PFSK-1 (cell line): Measurements from ENCODE around the gene MAML2.

Experiments
- FOXP2 ChIP-seq: optimal IDR thresholded peaks from 2 replicates; pipeline ENCODE3; 2011; ENCODE audit warnings: borderline replicate concordance, control low read depth, inconsistent platforms; ENCODE audit not compliant: insufficient read depth; ENCODE audit errors: extremely low read length, extremely low read depth
- POLR2AphosphoS5 ChIP-seq: IDR thresholded peaks from 2 replicates; pipeline ENCODE4 v1.6.1; 2012; ENCODE audit warnings: low read depth, mild to moderate bottlenecking, control low read depth, low read length, moderate library complexity
- SIN3A ChIP-seq: IDR thresholded peaks from 2 replicates; pipeline ENCODE4 v1.6.1; 2012; ENCODE audit warnings: mild to moderate bottlenecking, low read length, moderate library complexity, borderline replicate concordance; ENCODE audit not compliant: insufficient read depth
- TAF1 ChIP-seq: IDR thresholded peaks from 2 replicates; pipeline ENCODE4 v1.6.1; 2012; ENCODE audit warnings: low read length, control low read depth, borderline replicate concordance; ENCODE audit not compliant: insufficient read depth
- TF ChIP-seq, protein P1 (sequence below), 2 experiments: IDR thresholded peaks; 2 replicates each; pipeline versions ENCODE4 v1.6.1 to v1.8.0; 2011 to 2012; ENCODE audit warnings: low read depth in 2 of 2, low read length in 2 of 2, control low read depth in 1 of 2, inconsistent platforms in 1 of 2, mild to moderate bottlenecking in 1 of 2, moderate library complexity in 1 of 2; ENCODE audit not compliant: insufficient read depth in 1 of 2

MAML2 gene

DNA sequence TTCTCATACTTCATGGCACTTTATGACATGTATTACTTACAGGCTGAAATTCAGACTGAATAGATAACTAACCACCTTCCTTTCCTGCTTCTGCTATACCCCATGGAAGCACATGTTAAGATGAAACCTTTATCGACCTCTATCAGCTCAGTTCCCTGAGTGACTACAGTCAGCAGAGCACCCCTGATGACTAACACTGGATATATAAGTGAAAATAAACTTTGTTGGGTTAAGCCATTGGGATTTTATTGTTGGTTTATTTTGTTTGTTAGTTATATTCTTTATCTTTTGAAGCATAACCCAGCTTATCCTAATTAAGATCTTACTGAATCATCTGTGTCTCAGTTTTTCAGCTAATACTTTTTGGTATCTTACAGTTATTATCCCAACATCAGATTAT is 23.0 kb upstream of the MAML2 start:
- TF ChIP-seq TAF1 (no peak), SIN3A (no peak), FOXP2 (no peak), POLR2AphosphoS5 (no peak)
- TF ChIP-seq, protein P1, sequence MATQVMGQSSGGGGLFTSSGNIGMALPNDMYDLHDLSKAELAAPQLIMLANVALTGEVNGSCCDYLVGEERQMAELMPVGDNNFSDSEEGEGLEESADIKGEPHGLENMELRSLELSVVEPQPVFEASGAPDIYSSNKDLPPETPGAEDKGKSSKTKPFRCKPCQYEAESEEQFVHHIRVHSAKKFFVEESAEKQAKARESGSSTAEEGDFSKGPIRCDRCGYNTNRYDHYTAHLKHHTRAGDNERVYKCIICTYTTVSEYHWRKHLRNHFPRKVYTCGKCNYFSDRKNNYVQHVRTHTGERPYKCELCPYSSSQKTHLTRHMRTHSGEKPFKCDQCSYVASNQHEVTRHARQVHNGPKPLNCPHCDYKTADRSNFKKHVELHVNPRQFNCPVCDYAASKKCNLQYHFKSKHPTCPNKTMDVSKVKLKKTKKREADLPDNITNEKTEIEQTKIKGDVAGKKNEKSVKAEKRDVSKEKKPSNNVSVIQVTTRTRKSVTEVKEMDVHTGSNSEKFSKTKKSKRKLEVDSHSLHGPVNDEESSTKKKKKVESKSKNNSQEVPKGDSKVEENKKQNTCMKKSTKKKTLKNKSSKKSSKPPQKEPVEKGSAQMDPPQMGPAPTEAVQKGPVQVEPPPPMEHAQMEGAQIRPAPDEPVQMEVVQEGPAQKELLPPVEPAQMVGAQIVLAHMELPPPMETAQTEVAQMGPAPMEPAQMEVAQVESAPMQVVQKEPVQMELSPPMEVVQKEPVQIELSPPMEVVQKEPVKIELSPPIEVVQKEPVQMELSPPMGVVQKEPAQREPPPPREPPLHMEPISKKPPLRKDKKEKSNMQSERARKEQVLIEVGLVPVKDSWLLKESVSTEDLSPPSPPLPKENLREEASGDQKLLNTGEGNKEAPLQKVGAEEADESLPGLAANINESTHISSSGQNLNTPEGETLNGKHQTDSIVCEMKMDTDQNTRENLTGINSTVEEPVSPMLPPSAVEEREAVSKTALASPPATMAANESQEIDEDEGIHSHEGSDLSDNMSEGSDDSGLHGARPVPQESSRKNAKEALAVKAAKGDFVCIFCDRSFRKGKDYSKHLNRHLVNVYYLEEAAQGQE (IDR thresholded peaks at IDR 0.05; ENCODE audit: insufficient read depth in 1 of 2, low read depth in 2 of 2, low read length in 2 of 2) = no peak

DNA sequence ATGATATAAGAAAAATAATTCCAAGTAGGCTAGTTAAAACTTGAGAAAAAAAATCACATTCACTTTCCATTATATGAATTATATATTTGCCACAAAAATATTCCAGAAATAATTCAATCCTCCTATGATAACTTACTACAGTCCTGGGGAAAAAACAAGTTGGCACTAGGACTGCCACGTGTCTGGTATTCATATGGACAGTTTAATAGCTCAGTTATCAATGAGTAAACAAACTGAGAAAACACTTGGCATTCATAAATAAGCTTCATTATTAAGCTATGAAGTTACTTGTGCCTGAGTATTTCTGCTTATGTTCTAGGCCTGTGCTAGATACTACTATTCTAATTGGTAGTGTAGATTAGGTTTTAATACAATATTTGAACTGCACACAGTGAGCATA is 22.5 kb upstream of the MAML2 start:
- TF ChIP-seq TAF1 (no peak), SIN3A (no peak), FOXP2 (no peak), POLR2AphosphoS5 (no peak)
- TF ChIP-seq, protein P1 (IDR thresholded peaks at IDR 0.05; ENCODE audit: insufficient read depth in 1 of 2, low read depth in 2 of 2, low read length in 2 of 2) = no peak

DNA sequence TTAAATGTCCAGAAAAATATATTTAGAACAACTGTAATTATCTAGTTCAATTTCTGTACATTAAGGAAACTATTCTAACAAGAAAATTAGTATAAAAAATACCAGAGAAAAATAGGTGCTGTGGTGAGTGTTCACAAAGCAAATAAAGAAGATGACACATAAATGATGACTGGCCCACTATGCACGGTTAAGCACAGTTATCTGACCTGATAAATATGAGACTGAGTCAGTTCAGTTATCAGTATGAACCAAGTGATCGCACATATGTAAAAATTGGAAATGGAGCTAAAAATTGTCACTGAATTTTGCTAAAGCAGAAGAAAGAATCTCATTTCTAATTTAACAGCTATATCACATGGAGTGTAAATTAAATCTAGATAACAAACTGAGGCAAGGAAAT is 18.8 kb upstream of the MAML2 start:
- TF ChIP-seq SIN3A (no peak), POLR2AphosphoS5 (no peak), FOXP2 (no peak), TAF1 (no peak)
- TF ChIP-seq, protein P1 (IDR thresholded peaks at IDR 0.05; ENCODE audit: insufficient read depth in 1 of 2, low read depth in 2 of 2, low read length in 2 of 2) = no peak

DNA sequence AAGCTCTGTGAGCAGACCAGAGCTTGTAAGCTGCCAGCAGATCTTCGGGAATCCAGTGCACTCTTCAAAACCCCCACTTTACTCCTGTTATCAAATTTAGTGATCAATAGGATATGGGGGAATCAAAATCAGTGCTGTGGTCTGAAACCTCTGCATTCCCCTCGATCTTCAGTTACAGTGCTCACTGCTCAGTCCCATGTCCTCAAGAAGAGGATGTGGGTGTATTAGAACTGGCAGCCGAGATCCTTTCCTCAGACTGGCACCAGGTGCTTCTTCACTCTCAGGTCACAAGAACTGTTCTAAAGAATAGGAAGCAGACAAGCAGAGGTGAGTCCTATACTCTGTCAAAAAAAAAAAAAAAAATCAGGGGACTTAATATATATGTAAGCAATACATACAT is 15.3 kb upstream of the MAML2 start:
- TF ChIP-seq FOXP2 = no peak
- TF ChIP-seq, protein P1 (IDR thresholded peaks at IDR 0.05; ENCODE audit: insufficient read depth in 1 of 2, low read depth in 2 of 2, low read length in 2 of 2) = no peak
- TF ChIP-seq SIN3A = no peak
- no peak for TF ChIP-seq POLR2AphosphoS5
- TF ChIP-seq TAF1 = no peak

DNA sequence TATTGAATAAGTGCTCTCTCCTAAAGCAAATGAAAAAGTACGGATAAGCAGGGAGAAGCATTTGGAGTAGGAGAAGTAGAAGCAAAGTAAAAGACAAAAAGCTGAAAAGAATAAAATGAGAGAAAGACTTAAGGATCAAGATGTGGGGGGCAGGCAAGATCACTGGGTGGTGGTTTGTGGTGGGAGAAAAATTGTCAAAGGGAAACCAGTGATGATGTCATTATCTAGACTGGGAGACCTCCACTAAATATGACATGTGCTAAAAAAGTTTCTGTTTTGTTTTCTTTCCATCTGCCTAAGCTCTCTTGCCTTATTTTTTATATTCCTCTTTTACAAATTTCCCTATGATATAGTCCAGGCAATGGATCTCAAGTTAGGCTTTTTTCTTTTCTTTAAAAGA is 14.8 kb upstream of the MAML2 start:
- TF ChIP-seq, protein P1 (IDR thresholded peaks at IDR 0.05; ENCODE audit: insufficient read depth in 1 of 2, low read depth in 2 of 2, low read length in 2 of 2) = no peak
- no peak for TF ChIP-seq SIN3A
- TF ChIP-seq POLR2AphosphoS5 = no peak
- no peak for TF ChIP-seq TAF1
- no peak for TF ChIP-seq FOXP2
